NCI-H82 treated with DMSO at 0.1 percent for 48 hours (cell line): ENCODE results near the gene PARP1.
"Not testable (repeated sequence)": the region's sequence is repeated elsewhere in the genome, so short reads cannot be mapped to it uniquely, and the experiment has no call there.

Experiments used
- DNase-seq: peaks from one replicate; lab custom pipeline; 2025; ENCODE audit not compliant: unreplicated experiment; lab: John Stamatoyannopoulos, UW

The PARP1 gene

GRCh38 chr1:226407497-226408284, at the start of gene PARP1:
PARP1 (minus strand) TSS chr1:226408093; CDS start chr1:226407929, 164 bp downstream.
- DNase-seq, result peak; percentile 73

- DNase-seq, result no peak
Measured at GRCh38 chr1:226457307-226457712, 49.4 kb upstream of the PARP1 start.

GRCh38 chr1:226455843-226456242, 48.0 kb upstream of the PARP1 start:
- DNase-seq, result no peak

GRCh38 chr1:226454349-226454748, 46.5 kb upstream of the PARP1 start:
- no peak for DNase-seq

GRCh38 chr1:226453015-226453704, 45.3 kb upstream of the PARP1 start:
- DNase-seq, result peak; percentile 30

- no peak for DNase-seq
Measured at GRCh38 chr1:226450688-226451087, 42.8 kb upstream of the PARP1 start.

- DNase-seq, result no peak
Measured at GRCh38 chr1:226449823-226450222, 41.9 kb upstream of the PARP1 start.

GRCh38 chr1:226447932-226448665, 40.2 kb upstream of the PARP1 start:
- no peak for DNase-seq

GRCh38 chr1:226446094-226446493, 38.2 kb upstream of the PARP1 start:
- no peak for DNase-seq

GRCh38 chr1:226444901-226445300, 37.0 kb upstream of the PARP1 start:
- DNase-seq, result peak; percentile 28

- no peak for DNase-seq
Measured at GRCh38 chr1:226443439-226443838, 35.5 kb upstream of the PARP1 start.

GRCh38 chr1:226443033-226443432, 35.1 kb upstream of the PARP1 start:
- no peak for DNase-seq

GRCh38 chr1:226441629-226442028, 33.7 kb upstream of the PARP1 start:
- no peak for DNase-seq

GRCh38 chr1:226440512-226440911, 32.6 kb upstream of the PARP1 start:
- no peak for DNase-seq

GRCh38 chr1:226438007-226438406, 30.1 kb upstream of the PARP1 start:
- no peak for DNase-seq

GRCh38 chr1:226436855-226437491, 29.1 kb upstream of the PARP1 start:
- DNase-seq, result no peak

- no peak for DNase-seq
Measured at GRCh38 chr1:226436472-226436854, 28.6 kb upstream of the PARP1 start.

- DNase-seq, result peak; percentile 25
Measured at GRCh38 chr1:226433341-226433720, 25.4 kb upstream of the PARP1 start.

GRCh38 chr1:226432586-226433340, 24.9 kb upstream of the PARP1 start:
- DNase-seq, result no peak

- not testable (repeated sequence) for DNase-seq
Measured at GRCh38 chr1:226431898-226432297, 24.0 kb upstream of the PARP1 start.
